Measurements from ENCODE around the gene NOTCH3. TPM values are rescaled to one million over a fixed set of nuclear protein-coding genes. Genes with fewer than 3 reads are reported as not detected.

NOTCH3 gene
- total RNA-seq, 1 experiment from 2014 or later: 39.4 TPM

DNA sequence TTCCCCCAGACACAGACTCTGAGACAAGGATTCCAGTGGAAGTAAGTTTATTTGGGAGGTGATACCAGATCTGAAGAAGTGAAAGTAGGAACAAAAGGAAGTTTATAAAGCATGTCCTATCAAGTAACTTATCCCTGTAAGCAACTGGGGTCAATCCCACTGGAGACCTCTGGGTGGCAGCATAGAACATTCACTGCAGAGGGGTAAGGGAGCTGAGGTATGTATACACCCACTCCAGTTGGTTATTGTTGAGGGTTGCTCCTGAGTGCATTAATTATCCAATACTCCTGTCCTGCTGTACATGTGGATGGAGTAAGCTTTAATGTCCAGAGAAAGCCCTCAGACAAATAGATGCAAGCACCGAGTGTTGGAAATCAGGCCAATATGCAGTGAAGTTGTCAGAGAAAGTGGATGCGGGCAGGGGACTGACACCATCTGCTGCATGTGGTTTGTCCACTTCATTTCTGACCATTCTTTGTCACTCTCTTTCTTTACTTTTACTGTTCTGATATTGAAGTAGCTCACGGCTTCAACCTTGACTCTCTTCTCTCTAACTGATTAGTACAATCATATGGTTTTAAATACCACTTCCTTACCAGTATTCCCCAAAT is 46.7 kb downstream of the NOTCH3 start:
- Histone ChIP-seq H3K79me2 (ENCODE audit: insufficient read depth, low read length) (no peaks in the 10 kb centered on the region), H3K9me2 (ENCODE audit: insufficient read depth) (no peaks in the 10 kb centered on the region), H3K27ac (ENCODE audit: low read depth, low read length) (no peak overlapping the region), H3K9me3 (ENCODE audit: control insufficient read depth in 1 of 2, insufficient read depth in 1 of 2, low read depth in 1 of 2, low read length in 2 of 2) (no peaks in the 10 kb centered on the region; a peak in 1 of 4 replicates), H4K20me1 (ENCODE audit: insufficient read depth) (no peaks in the 10 kb centered on the region), H3K27me3 (ENCODE audit: insufficient read depth, low read length) (no peaks in the 10 kb centered on the region), H3K4me1 (ENCODE audit: control insufficient read depth in 1 of 2, insufficient read depth in 2 of 2, low read length in 2 of 2) (no peaks in the 10 kb centered on the region), H3K4me3 (replicated peaks in 1 of 2; ENCODE audit: low read depth in 1 of 2, low read length in 2 of 2) (no peak overlapping the region), H2AFZ (ENCODE audit: low read depth, low read length, poor library complexity, severe bottlenecking) (no peak overlapping the region), H3K9ac (ENCODE audit: low read length) (no peak overlapping the region), H3K4me2 (ENCODE audit: low read length) (no peak overlapping the region), H3K36me3 (ENCODE audit: control insufficient read depth in 1 of 2, insufficient read depth in 2 of 2, low read length in 2 of 2) (no peaks in the 10 kb centered on the region)
- POLR2A ChIA-PET: no interaction called here
- DNase-seq (ENCODE audit: low read depth, low spot score): peak; percentile 37
- intact Hi-C loops (cut with micrococcal nuclease): loop anchor here (5.0 kb wide), 2 partner anchors 282 to 403 kb away; no protein-coding TSS in a partner anchor
- RAD21 ChIA-PET (ENCODE audit: low non-redundant PET in 1 of 2, low total read pairs in 2 of 2, uncharacterized antibody in 2 of 2, unreplicated experiment in 2 of 2): interaction anchor here (0.8 to 1.6 kb wide), 2 partner anchors 62 to 135 kb away, joined by 3 read pairs; no protein-coding TSS in a partner anchor
- BruUV-seq (replicated peaks): no TSS peak
- TF ChIP-seq CEBPB (IDR thresholded peaks at IDR 0.05; ENCODE audit: low read depth) (no peak), RAD21 (IDR thresholded peaks at IDR 0.05; ENCODE audit: low read depth) (peak; percentile 69), SIN3A (IDR thresholded peaks at IDR 0.05; ENCODE audit: low read depth) (no peak), EZH2 (IDR thresholded peaks at IDR 0.05) (no peak), FOSL1 (IDR thresholded peaks at IDR 0.05; ENCODE audit: low read depth) (no peak), CBX3 (IDR thresholded peaks at IDR 0.05; ENCODE audit: low read depth) (0 out of 2 replicates have a peak, but pooled peaks have one; percentile 35)
- TF ChIP-seq, protein P1, sequence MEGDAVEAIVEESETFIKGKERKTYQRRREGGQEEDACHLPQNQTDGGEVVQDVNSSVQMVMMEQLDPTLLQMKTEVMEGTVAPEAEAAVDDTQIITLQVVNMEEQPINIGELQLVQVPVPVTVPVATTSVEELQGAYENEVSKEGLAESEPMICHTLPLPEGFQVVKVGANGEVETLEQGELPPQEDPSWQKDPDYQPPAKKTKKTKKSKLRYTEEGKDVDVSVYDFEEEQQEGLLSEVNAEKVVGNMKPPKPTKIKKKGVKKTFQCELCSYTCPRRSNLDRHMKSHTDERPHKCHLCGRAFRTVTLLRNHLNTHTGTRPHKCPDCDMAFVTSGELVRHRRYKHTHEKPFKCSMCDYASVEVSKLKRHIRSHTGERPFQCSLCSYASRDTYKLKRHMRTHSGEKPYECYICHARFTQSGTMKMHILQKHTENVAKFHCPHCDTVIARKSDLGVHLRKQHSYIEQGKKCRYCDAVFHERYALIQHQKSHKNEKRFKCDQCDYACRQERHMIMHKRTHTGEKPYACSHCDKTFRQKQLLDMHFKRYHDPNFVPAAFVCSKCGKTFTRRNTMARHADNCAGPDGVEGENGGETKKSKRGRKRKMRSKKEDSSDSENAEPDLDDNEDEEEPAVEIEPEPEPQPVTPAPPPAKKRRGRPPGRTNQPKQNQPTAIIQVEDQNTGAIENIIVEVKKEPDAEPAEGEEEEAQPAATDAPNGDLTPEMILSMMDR (IDR thresholded peaks at IDR 0.05 in 2 of 3, conservative IDR thresholded peaks at IDR 0.05 in 1 of 3; ENCODE audit: borderline replicate concordance in 1 of 3, insufficient read depth in 1 of 3, low read depth in 2 of 3, low read length in 2 of 3): peak; percentile 49 to 74 (median 71); a peak in 5 of 6 replicates
- CTCF ChIA-PET: interaction anchor here (0.8 to 0.9 kb wide), 2 partner anchors 62 to 67 kb away, joined by 3 read pairs; no protein-coding TSS in a partner anchor
- peak; percentile 66 for ATAC-seq
